ENCODE results near the gene ATXN10. TPM values are rescaled to one million over a fixed set of nuclear protein-coding genes. Genes with fewer than 3 reads are reported as not detected.

ATXN10 gene
- total RNA-seq, 1 donor from 2014 or later: 99.7 TPM

DNA sequence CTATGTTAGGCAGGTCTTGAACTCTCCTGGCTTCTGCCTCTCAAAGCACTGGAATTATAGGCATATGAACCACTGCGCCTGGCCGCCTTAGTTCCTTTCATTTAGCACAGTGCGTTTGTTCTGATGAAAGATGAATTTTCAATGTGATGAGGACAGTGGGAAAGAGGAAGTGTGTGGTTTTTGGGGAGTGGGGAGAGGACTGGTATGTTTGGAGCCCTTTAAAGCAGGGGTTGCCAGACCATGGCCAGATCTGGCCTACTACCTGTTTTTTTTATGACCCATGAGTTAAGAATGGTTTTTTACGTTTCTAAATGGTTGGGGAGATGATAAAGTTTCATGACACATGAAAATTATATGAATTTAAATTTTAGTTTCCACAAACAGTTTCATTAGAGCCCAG is 12.5 kb downstream of the ATXN10 start:
- ChIA-PET CTCF (no interaction called here), POLR2A (interaction anchor here (1.0 to 1.3 kb wide), 2 partner anchors 11 to 12 kb away, joined by 3 to 4 read pairs; partner anchors contain the start of gene ATXN10)
- no peaks in the 10 kb centered on the region for H3K9me3 Mint-ChIP-seq
- no peak overlapping the region for H3K4me3 Mint-ChIP-seq
- DNase-seq (no peak), ATAC-seq (ENCODE audit: low read depth) (peak; percentile 49)
- H3K27me3 Mint-ChIP-seq: no peaks in the 10 kb centered on the region
- peaks cover 20% of the 10 kb centered on the region for H3K4me1 Mint-ChIP-seq
- intact Hi-C loops (cut with micrococcal nuclease): no loop called here
- no peak for TF ChIP-seq CTCF (IDR thresholded peaks at IDR 0.05)
- H3K27ac Mint-ChIP-seq: no peak overlapping the region
- peaks cover 3% of the 10 kb centered on the region for H3K36me3 Mint-ChIP-seq (ENCODE audit: low read depth)

DNA sequence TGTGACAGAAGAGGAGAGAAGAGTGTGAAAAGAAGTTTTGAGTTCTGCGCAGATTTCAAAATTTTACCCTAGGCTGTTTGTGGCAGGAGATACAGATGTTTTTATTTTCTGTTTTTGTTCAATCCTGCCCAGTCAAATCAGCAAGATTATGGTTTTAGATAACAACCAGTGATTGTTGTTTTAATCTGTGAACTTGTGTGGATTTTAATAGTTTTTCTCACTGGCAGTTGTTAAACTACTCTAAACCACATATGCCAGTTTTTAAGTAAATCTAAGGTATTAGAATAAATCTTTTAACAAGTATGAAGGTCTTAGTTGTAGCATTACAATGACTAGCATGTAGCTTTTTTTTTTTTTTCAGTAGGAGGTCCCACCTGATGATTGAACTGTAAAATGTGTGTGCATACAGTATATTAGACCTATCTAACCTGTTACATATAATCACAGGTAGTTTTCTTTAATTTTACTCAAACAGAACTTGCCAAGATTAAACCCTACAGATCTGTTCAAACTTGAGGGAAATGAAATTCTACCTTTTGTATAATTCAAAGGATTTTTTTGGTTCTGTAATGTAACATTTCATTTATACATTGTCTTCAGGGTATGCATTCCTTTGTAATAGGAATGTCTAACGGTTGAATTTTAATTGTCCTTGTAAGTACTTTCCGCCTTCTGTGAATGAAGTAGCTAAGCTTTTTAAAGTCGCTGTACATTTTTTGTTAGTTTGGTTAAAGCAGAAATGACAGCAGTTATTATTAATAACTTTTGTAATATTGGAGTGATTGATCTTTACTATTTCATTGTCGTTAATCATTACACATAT is 13.3 kb downstream of the ATXN10 start:
- intact Hi-C loops (cut with micrococcal nuclease): no loop called here
- ChIA-PET POLR2A (interaction anchor here (1.3 kb wide), 1 partner anchor 13 kb away, joined by 4 read pairs; the partner anchor contains the start of gene ATXN10), CTCF (no interaction called here)
- Mint-ChIP-seq H3K9me3 (no peaks in the 10 kb centered on the region), H3K4me1 (peaks cover 12% of the 10 kb centered on the region), H3K27ac (no peak overlapping the region), H3K4me3 (no peak overlapping the region), H3K27me3 (no peaks in the 10 kb centered on the region), H3K36me3 (ENCODE audit: low read depth) (peaks cover 11% of the 10 kb centered on the region)
- TF ChIP-seq CTCF (IDR thresholded peaks at IDR 0.05): no peak
- ATAC-seq (ENCODE audit: low read depth) (no peak), DNase-seq (no peak)

DNA sequence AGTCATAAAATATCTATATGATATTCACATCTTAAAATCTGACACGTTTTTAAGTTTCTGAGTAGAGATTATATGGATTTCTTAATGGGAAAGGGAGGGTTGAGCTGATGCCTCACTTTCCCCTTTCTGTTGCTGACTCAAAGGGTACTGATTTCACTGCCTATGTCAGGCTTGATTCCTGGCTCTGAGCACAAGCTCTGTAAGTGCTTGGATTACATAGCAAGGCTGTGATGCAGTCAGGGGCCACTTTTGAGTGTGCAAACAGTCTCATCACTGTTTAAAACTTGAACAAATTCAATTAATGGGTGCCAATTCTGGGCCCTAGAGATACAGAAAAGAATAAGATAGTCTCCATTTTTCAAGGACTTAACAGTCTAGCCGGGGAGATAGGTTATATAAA is 14.4 kb downstream of the ATXN10 start:
- no peak for TF ChIP-seq CTCF (IDR thresholded peaks at IDR 0.05)
- Mint-ChIP-seq H3K27me3 (no peaks in the 10 kb centered on the region), H3K4me1 (peaks cover 12% of the 10 kb centered on the region), H3K4me3 (no peak overlapping the region), H3K9me3 (no peaks in the 10 kb centered on the region), H3K27ac (no peak overlapping the region), H3K36me3 (ENCODE audit: low read depth) (peaks cover 21% of the 10 kb centered on the region)
- DNase-seq: no peak
- intact Hi-C loops (cut with micrococcal nuclease): no loop called here
- ATAC-seq (ENCODE audit: low read depth): no peak
- ChIA-PET CTCF (no interaction called here), POLR2A (no interaction called here)

DNA sequence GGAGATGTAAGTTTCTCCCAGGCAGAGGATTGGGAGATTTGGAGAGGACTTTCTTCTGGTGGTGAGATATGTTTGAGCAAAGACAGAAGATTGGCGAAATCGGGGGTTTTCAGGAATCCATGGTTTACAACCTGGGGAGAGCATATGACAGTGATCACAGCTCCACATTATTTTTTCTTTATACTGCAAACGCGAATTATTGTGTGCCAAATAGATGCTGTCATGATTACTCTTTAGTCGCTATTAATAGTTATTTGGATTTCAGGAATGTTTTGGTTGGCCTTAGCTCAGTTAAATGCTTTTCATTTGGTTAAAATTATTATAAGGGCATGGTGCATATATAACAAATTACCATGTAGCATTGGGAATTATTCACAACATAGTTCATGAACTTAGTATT is 15.2 kb downstream of the ATXN10 start:
- H3K4me3 Mint-ChIP-seq: no peak overlapping the region
- H3K4me1 Mint-ChIP-seq: peaks cover 12% of the 10 kb centered on the region
- no peaks in the 10 kb centered on the region for H3K27me3 Mint-ChIP-seq
- CTCF ChIA-PET: no interaction called here
- intact Hi-C loops (cut with micrococcal nuclease): no loop called here
- TF ChIP-seq CTCF (IDR thresholded peaks at IDR 0.05): no peak
- H3K36me3 Mint-ChIP-seq (ENCODE audit: low read depth): peaks cover 26% of the 10 kb centered on the region
- no peak overlapping the region for H3K27ac Mint-ChIP-seq
- ATAC-seq (ENCODE audit: low read depth) (no peak), DNase-seq (no peak)
- POLR2A ChIA-PET: no interaction called here
- no peaks in the 10 kb centered on the region for H3K9me3 Mint-ChIP-seq

- no peaks in the 10 kb centered on the region for H3K27me3 Mint-ChIP-seq
- H3K36me3 Mint-ChIP-seq (ENCODE audit: low read depth): peaks cover 43% of the 10 kb centered on the region
- H3K27ac Mint-ChIP-seq: no peak overlapping the region
- DNase-seq (no peak), ATAC-seq (ENCODE audit: low read depth) (no peak)
- H3K4me3 Mint-ChIP-seq: no peak overlapping the region
- POLR2A ChIA-PET: no interaction called here
- no peaks in the 10 kb centered on the region for H3K9me3 Mint-ChIP-seq
- TF ChIP-seq CTCF (IDR thresholded peaks at IDR 0.05): no peak
- peaks cover 12% of the 10 kb centered on the region for H3K4me1 Mint-ChIP-seq
- intact Hi-C loops (cut with micrococcal nuclease): no loop called here
- CTCF ChIA-PET: no interaction called here
Observed at GRCh38 chr22:45688600-45689080, 17.0 kb downstream of the ATXN10 start.

Data from activated B cell treated with CpG ODN at 0.5 μM for 24 hours (primary cell).